IMR-90 (cell line): ENCODE results near the gene MID1. TPM values are rescaled to one million over a fixed set of nuclear protein-coding genes. Genes with fewer than 3 reads are reported as not detected.

Experiments
- ATAC-seq: fragments of 200-7000 bp; cut with Tn5 transposase; 2 replicates; pipeline ENCODE4 v1.9.1; 2020; ENCODE audit warnings: low read depth, mild to moderate bottlenecking, moderate library complexity
- BruUV-seq: library from RNA; stranded (reverse); fragments of 400-500 nt; replicated peaks from 2 replicates; lab custom pipeline; 2021; lab: Mats Ljungman, UMichigan
- CTCF ChIA-PET: fragments of 300-600 bp; formaldehyde crosslinking; extraction: SDS; loops from one replicate; lab custom pipeline; 2021; ENCODE audit warnings: antibody characterized with exemption; lab: Yijun Ruan, JAX
- POLR2A ChIA-PET: fragments of 300-600 bp; sonication (Branson Sonifier 250); formaldehyde crosslinking; loops from one replicate; lab custom pipeline; 2022; ENCODE audit warnings: antibody characterized with exemption; ENCODE audit not compliant: unreplicated experiment; lab: Charles Lee
- DNase-seq: peaks from one replicate; pipeline ENCODE4 v3.0.0; 2013
- H2AFZ ChIP-seq: replicated peaks from 2 replicates; pipeline ENCODE3; 2013; ENCODE audit warnings: low read length, mild to moderate bottlenecking; ENCODE audit not compliant: poor library complexity
- H2AK5ac ChIP-seq: 2 replicates; pipeline ENCODE4 v1.6.1; 2013; ENCODE audit warnings: low read depth, low read length, inconsistent platforms
- H2AK9ac ChIP-seq: replicated peaks from 2 replicates; pipeline ENCODE3; 2013; ENCODE audit warnings: mild to moderate bottlenecking, low read depth, low read length, moderate library complexity; ENCODE audit not compliant: poor library complexity
- H2BK120ac ChIP-seq: 2 replicates; pipeline ENCODE4 v1.6.1; 2013; ENCODE audit warnings: low read depth, low read length, inconsistent platforms
- H2BK15ac ChIP-seq: 3 replicates; pipeline ENCODE4 v1.6.1; 2013; ENCODE audit warnings: low read depth, low read length, inconsistent platforms
- H2BK20ac ChIP-seq: 2 replicates; pipeline ENCODE4 v1.6.1; 2013; ENCODE audit warnings: low read depth, mild to moderate bottlenecking, inconsistent platforms, low read length, moderate library complexity
- H2BK5ac ChIP-seq: 2 replicates; pipeline ENCODE4 v1.6.1; 2013; ENCODE audit warnings: mild to moderate bottlenecking, low read depth, low read length, inconsistent platforms; ENCODE audit not compliant: poor library complexity, severe bottlenecking
- H3K14ac ChIP-seq: replicated peaks from 2 replicates; pipeline ENCODE4 v1.6.1; 2013; ENCODE audit warnings: low read depth, low read length, inconsistent platforms
- H3K18ac ChIP-seq: 2 replicates; pipeline ENCODE4 v1.6.1; 2013; ENCODE audit warnings: low read depth, low read length, control low read depth
- H3K23ac ChIP-seq: 2 replicates; pipeline ENCODE4 v1.6.1; 2013; ENCODE audit warnings: low read depth, low read length, inconsistent platforms
- H3K27ac ChIP-seq: 2 replicates; pipeline ENCODE4 v1.5.1; 2013; ENCODE audit warnings: mild to moderate bottlenecking, control low read depth, low read length; ENCODE audit not compliant: insufficient read depth
- H3K27me3 ChIP-seq: 2 replicates; pipeline ENCODE4 v1.6.1; 2013; ENCODE audit warnings: low read length; ENCODE audit not compliant: control insufficient read depth, insufficient read depth
- H3K36me3 ChIP-seq: 2 replicates; pipeline ENCODE4 v1.6.1; 2013; ENCODE audit warnings: low read length, mixed read lengths; ENCODE audit not compliant: control insufficient read depth, insufficient read depth
- H3K4ac ChIP-seq: 2 replicates; pipeline ENCODE4 v1.6.1; 2013; ENCODE audit warnings: low read depth, low read length, inconsistent platforms
- H3K4me1 ChIP-seq: 2 replicates; pipeline ENCODE4 v1.6.1; 2013; ENCODE audit warnings: low read length, mixed read lengths; ENCODE audit not compliant: control insufficient read depth, insufficient read depth
- H3K4me2 ChIP-seq: 2 replicates; pipeline ENCODE4 v1.6.1; 2013; ENCODE audit warnings: low read depth, mild to moderate bottlenecking, control low read depth, low read length, moderate library complexity
- H3K4me3 ChIP-seq: 2 replicates; pipeline ENCODE4 v1.5.1; 2013; ENCODE audit warnings: low read depth, mild to moderate bottlenecking, control low read depth, low read length, moderate library complexity; ENCODE audit not compliant: insufficient read depth
- H3K56ac ChIP-seq: 2 replicates; pipeline ENCODE4 v1.6.1; 2013; ENCODE audit warnings: low read length, inconsistent platforms; ENCODE audit not compliant: insufficient read depth; ENCODE audit errors: extremely low read depth
- H3K79me1 ChIP-seq, 2 experiments: 2 replicates each; pipeline ENCODE4 v1.6.1; 2013; ENCODE audit warnings: low read length in 2 of 2, inconsistent platforms in 1 of 2, low read depth in 1 of 2
- H3K9ac ChIP-seq: 2 replicates; pipeline ENCODE4 v1.6.1; 2013; ENCODE audit warnings: low read depth, low read length, control low read depth
- H3K9me1 ChIP-seq: 2 replicates; pipeline ENCODE4 v1.6.1; 2013; ENCODE audit warnings: low read length, inconsistent platforms; ENCODE audit not compliant: insufficient read depth
- H3K9me3 ChIP-seq: 2 replicates; pipeline ENCODE4 v1.6.1; 2013; ENCODE audit warnings: low read length; ENCODE audit not compliant: control insufficient read depth, insufficient read depth
- H4K20me1 ChIP-seq: 2 replicates; pipeline ENCODE4 v1.6.1; 2013; ENCODE audit warnings: low read length, inconsistent platforms; ENCODE audit not compliant: insufficient read depth
- H4K5ac ChIP-seq: 2 replicates; pipeline ENCODE4 v1.6.1; 2013; ENCODE audit warnings: mild to moderate bottlenecking, low read depth, low read length, control low read depth
- H4K8ac ChIP-seq, 2 experiments: 2 replicates each; pipeline ENCODE4 v1.6.1; 2013; ENCODE audit warnings: low read depth in 2 of 2, low read length in 2 of 2, control low read depth in 1 of 2, inconsistent platforms in 1 of 2
- H4K91ac ChIP-seq: 2 replicates; pipeline ENCODE4 v1.6.1; 2013; ENCODE audit warnings: low read depth, low read length, inconsistent platforms; ENCODE audit not compliant: insufficient read depth
- BHLHE40 ChIP-seq: fragments of 150-350 bp; IDR thresholded peaks from 2 replicates; pipeline ENCODE4 v1.6.1; 2016; ENCODE audit warnings: mild to moderate bottlenecking, low read depth, low read length
- CEBPB ChIP-seq: IDR thresholded peaks from 2 replicates; pipeline ENCODE4 v1.6.1; 2012; ENCODE audit warnings: low read depth, low read length, improper control_type of control experiment
- CHD1 ChIP-seq: IDR thresholded peaks from 2 replicates; pipeline ENCODE4 v1.6.1; 2012; ENCODE audit warnings: low read depth, low read length, improper control_type of control experiment
- FOS ChIP-seq: fragments of 150-350 bp; IDR thresholded peaks from 2 replicates; pipeline ENCODE4 v1.6.1; 2016; ENCODE audit warnings: low read depth, low read length
- MAFK ChIP-seq: IDR thresholded peaks from 2 replicates; pipeline ENCODE4 v1.6.1; 2012; ENCODE audit warnings: low read depth, low read length, improper control_type of control experiment
- MAZ ChIP-seq: IDR thresholded peaks from 2 replicates; pipeline ENCODE4 v1.6.1; 2012; ENCODE audit warnings: low read depth, mild to moderate bottlenecking, low read length, improper control_type of control experiment, moderate library complexity, borderline replicate concordance
- MXI1 ChIP-seq: IDR thresholded peaks from 2 replicates; pipeline ENCODE4 v1.6.1; 2012; ENCODE audit warnings: low read depth, mild to moderate bottlenecking, low read length, moderate library complexity, borderline replicate concordance
- NFE2L2 ChIP-seq: fragments of 150-350 bp; IDR thresholded peaks from 2 replicates; pipeline ENCODE4 v1.6.1; 2016; ENCODE audit warnings: low read depth, mild to moderate bottlenecking, low read length
- POLR2A ChIP-seq: IDR thresholded peaks from 2 replicates; pipeline ENCODE4 v1.6.1; 2012; ENCODE audit warnings: mild to moderate bottlenecking, low read depth, low read length
- RAD21 ChIP-seq: IDR thresholded peaks from 2 replicates; pipeline ENCODE4 v1.6.1; 2012; ENCODE audit warnings: low read length, improper control_type of control experiment
- RCOR1 ChIP-seq: IDR thresholded peaks from 2 replicates; pipeline ENCODE4 v1.6.1; 2012; ENCODE audit warnings: mild to moderate bottlenecking, low read length, improper control_type of control experiment; ENCODE audit not compliant: insufficient replicate concordance
- RFX5 ChIP-seq: IDR thresholded peaks from 2 replicates; pipeline ENCODE4 v1.8.0; 2012; ENCODE audit warnings: low read depth, mild to moderate bottlenecking, low read length, moderate library complexity
- SMC3 ChIP-seq: fragments of 150-350 bp; IDR thresholded peaks from 2 replicates; pipeline ENCODE4 v1.6.1; 2016; ENCODE audit warnings: low read depth, mild to moderate bottlenecking, antibody characterized with exemption, low read length, moderate library complexity
- WGBS, 2 experiments: methylation state at CpG; one replicate each; pipeline versions ENCODE4 v1.1.5 to v1.1.7; 2013; ENCODE audit warnings: missing lambda C conversion rate in 2 of 2; ENCODE audit not compliant: insufficient read length in 1 of 2; ENCODE audit errors: extremely low coverage in 2 of 2; 5-methylcytosine and 5-hydroxymethylcytosine counted together
- dilution Hi-C: fragments of 300-500 bp; cut with HindIII; formaldehyde crosslinking; loops from one replicate; pipeline ENCODE4 v1.14.3; 2018; ENCODE audit warnings: low sequenced_read_pairs; ENCODE audit not compliant: unreplicated experiment
- in situ Hi-C: fragments of 300-500 bp; cut with MboI; formaldehyde crosslinking; loops from 3 replicates; pipeline ENCODE4 v1.14.3; 2019; ENCODE audit warnings: low sequenced_read_pairs, inconsistent platforms, mixed read lengths
- intact Hi-C: fragments of 100-400 bp; cut with micrococcal nuclease; formaldehyde crosslinking; loops from 2 replicates; pipeline ENCODE4 v1.10.0; 2022
- polyA plus RNA-seq, 3 experiments: library from polyadenylated mRNA; depleted of rRNA; stranded (reverse); fragments of >200 nt; gene quantifications; 2 replicates each; pipeline ENCODE4 v1.2.3, GENCODE V29; 2012; ENCODE audit warnings: low replicate concordance in 1 of 3
- total RNA-seq: library from RNA; depleted of rRNA; stranded (reverse); fragments of >200 nt; gene quantifications from 2 replicates; pipeline ENCODE4 v1.2.3, GENCODE V29; 2012
- TF ChIP-seq, protein P1 (sequence below): fragments of 150-350 bp; IDR thresholded peaks from 2 replicates; pipeline ENCODE4 v1.6.1; 2017; ENCODE audit warnings: mild to moderate bottlenecking, antibody characterized with exemption, low read length, low read depth
- TF ChIP-seq, protein P2 (sequence below): conservative IDR thresholded peaks from 2 replicates; pipeline ENCODE4 v1.5.1; 2012; ENCODE audit warnings: mild to moderate bottlenecking, low read depth, low read length, improper control_type of control experiment
- TF ChIP-seq, protein P3 (sequence below): fragments of 150-350 bp; IDR thresholded peaks from 2 replicates; pipeline ENCODE4 v1.6.1; 2016; ENCODE audit warnings: low read depth, mild to moderate bottlenecking, low read length, moderate library complexity, borderline replicate concordance

Gene MID1
- total and polyA plus RNA-seq, 2 of the 4 experiments (the other 2 are of a cell fraction), result 37.2 to 106 TPM

DNA sequence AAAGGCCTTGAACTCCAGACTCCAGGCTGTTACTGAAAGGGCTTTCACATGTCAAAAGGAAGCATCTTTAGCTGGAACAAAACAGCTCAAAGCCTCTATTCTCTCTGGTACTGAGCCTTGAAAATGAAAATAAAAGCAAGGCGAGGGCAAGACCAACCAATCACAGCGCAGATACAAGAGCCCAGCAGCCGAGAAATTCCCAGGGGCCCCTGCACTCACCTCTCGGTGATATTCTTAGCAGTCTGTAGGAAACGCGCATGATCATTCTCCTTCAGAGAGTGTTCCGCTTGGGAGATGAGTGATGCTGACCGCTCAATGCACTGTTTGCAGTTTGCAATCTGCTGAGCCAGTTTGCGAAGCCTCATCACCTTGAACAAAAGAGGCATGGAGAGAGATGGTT is 138.1 kb downstream of the MID1 start:
- BruUV-seq, result no TSS peak
- intact Hi-C loops (no loop called here), in situ Hi-C loops (no loop called here), dilution Hi-C loops (no loop called here)
- Histone ChIP-seq H2AK9ac (no peak overlapping the region), H2AK5ac (no peak overlapping the region), H3K14ac (no peak overlapping the region), H3K27ac (no peak overlapping the region), H4K20me1 (no peaks in the 10 kb centered on the region), H3K4me2 (no peak overlapping the region), H3K79me1 (peaks cover 6 to 17% of the 10 kb centered on the region in 2 experiments), H3K56ac (no peak overlapping the region), H3K9ac (no peak overlapping the region), H2BK20ac (no peak overlapping the region), H3K36me3 (peaks cover 5% of the 10 kb centered on the region; the same call in 1 of the 2 replicates), H3K4me3 (no peak overlapping the region), H2BK5ac (no peak overlapping the region), H3K9me1 (peaks cover 2% of the 10 kb centered on the region; the same call in 1 of the 2 replicates), H2BK120ac (no peak overlapping the region), H3K23ac (no peak overlapping the region), H3K9me3 (no peaks in the 10 kb centered on the region), H4K8ac (no peak overlapping the region), H3K18ac (no peak overlapping the region), H2AFZ (no peak overlapping the region), H4K91ac (no peak overlapping the region), H3K27me3 (no peaks in the 10 kb centered on the region), H2BK15ac (no peak overlapping the region), H3K4ac (no peak overlapping the region), H4K5ac (no peak overlapping the region), H3K4me1 (peaks cover 14% of the 10 kb centered on the region)
- no peak for TF ChIP-seq MAFK
- TF ChIP-seq CHD1, result no peak
- TF ChIP-seq, protein P1, sequence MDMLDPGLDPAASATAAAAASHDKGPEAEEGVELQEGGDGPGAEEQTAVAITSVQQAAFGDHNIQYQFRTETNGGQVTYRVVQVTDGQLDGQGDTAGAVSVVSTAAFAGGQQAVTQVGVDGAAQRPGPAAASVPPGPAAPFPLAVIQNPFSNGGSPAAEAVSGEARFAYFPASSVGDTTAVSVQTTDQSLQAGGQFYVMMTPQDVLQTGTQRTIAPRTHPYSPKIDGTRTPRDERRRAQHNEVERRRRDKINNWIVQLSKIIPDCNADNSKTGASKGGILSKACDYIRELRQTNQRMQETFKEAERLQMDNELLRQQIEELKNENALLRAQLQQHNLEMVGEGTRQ, result no peak
- TF ChIP-seq FOS, result no peak
- no peak for TF ChIP-seq BHLHE40
- no peak for TF ChIP-seq MAZ
- TF ChIP-seq RAD21, result no peak
- TF ChIP-seq, protein P2, sequence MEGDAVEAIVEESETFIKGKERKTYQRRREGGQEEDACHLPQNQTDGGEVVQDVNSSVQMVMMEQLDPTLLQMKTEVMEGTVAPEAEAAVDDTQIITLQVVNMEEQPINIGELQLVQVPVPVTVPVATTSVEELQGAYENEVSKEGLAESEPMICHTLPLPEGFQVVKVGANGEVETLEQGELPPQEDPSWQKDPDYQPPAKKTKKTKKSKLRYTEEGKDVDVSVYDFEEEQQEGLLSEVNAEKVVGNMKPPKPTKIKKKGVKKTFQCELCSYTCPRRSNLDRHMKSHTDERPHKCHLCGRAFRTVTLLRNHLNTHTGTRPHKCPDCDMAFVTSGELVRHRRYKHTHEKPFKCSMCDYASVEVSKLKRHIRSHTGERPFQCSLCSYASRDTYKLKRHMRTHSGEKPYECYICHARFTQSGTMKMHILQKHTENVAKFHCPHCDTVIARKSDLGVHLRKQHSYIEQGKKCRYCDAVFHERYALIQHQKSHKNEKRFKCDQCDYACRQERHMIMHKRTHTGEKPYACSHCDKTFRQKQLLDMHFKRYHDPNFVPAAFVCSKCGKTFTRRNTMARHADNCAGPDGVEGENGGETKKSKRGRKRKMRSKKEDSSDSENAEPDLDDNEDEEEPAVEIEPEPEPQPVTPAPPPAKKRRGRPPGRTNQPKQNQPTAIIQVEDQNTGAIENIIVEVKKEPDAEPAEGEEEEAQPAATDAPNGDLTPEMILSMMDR, result no peak
- no peak for TF ChIP-seq NFE2L2
- TF ChIP-seq CEBPB, result no peak
- TF ChIP-seq POLR2A, result no peak
- no peak for TF ChIP-seq RFX5
- TF ChIP-seq, protein P3, sequence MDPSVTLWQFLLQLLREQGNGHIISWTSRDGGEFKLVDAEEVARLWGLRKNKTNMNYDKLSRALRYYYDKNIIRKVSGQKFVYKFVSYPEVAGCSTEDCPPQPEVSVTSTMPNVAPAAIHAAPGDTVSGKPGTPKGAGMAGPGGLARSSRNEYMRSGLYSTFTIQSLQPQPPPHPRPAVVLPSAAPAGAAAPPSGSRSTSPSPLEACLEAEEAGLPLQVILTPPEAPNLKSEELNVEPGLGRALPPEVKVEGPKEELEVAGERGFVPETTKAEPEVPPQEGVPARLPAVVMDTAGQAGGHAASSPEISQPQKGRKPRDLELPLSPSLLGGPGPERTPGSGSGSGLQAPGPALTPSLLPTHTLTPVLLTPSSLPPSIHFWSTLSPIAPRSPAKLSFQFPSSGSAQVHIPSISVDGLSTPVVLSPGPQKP, result no peak
- TF ChIP-seq MXI1, result no peak
- no peak for TF ChIP-seq RCOR1
- no peak for TF ChIP-seq SMC3
- ATAC-seq (no peak), DNase-seq (no peak)
- ChIA-PET CTCF (interaction anchor here (0.5 kb wide), 1 partner anchor 74 kb away, joined by 3 read pairs; no protein-coding TSS in a partner anchor), POLR2A (no interaction called here)
- WGBS, 2 experiments, result no CpG with 5 or more reads among the region's 9 CpGs
